GM12878 (cell line): Measurements from ENCODE around the gene TRAPPC2. TPM values are rescaled to one million over a fixed set of nuclear protein-coding genes. Genes with fewer than 3 reads are reported as not detected.
A peak's percentile ranks its signal among the peaks of the same experiment; 100 is the strongest.

Source experiments
- ATAC-seq: fragments of 200-7000 bp; cut with Tn5 transposase; 3 replicates; pipeline ENCODE4 v1.9.1; 2020; ENCODE audit warnings: mild to moderate bottlenecking, moderate library complexity
- BruUV-seq: library from RNA; stranded (reverse); fragments of 400-500 nt; replicated peaks from 2 replicates; lab custom pipeline; 2021; lab: Mats Ljungman, UMichigan
- CTCF ChIA-PET: fragments of 300-600 bp; sonication (Branson Sonifier 250); formaldehyde crosslinking; extraction: SDS; loops from one replicate; lab custom pipeline; 2021; ENCODE audit warnings: inconsistent platforms; lab: Yijun Ruan, JAX
- POLR2A ChIA-PET: fragments of 350-600 bp; formaldehyde crosslinking; extraction: SDS; loops from one replicate; lab custom pipeline; 2021; ENCODE audit warnings: inconsistent platforms; lab: Charles Lee
- RAD21 ChIA-PET: fragments of 300-600 bp; sonication (Branson Sonifier 250); formaldehyde crosslinking; loops from one replicate; lab custom pipeline; 2023; ENCODE audit warnings: antibody characterized with exemption; ENCODE audit not compliant: unreplicated experiment; lab: Charles Lee
- SMC1A ChIA-PET: fragments of 300-600 bp; sonication (Branson Sonifier 250); formaldehyde crosslinking; loops from one replicate; lab custom pipeline; 2023; ENCODE audit not compliant: unreplicated experiment, uncharacterized antibody; lab: Charles Lee
- DNase-seq: peaks from one replicate; pipeline ENCODE4 v3.0.0-alpha.2; 2011; ENCODE audit warnings: low read depth, low spot score
- FAIRE-seq: peaks from 3 replicates; lab custom pipeline; 2011; peaks lifted over from hg19 to GRCh38; lab: Jason Lieb, UNC
- H2AFZ ChIP-seq: 2 replicates; pipeline ENCODE4 v1.6.0; 2011; ENCODE audit warnings: low read depth, low read length, control low read depth; ENCODE audit not compliant: control insufficient read depth
- H3K27ac ChIP-seq: 2 replicates; pipeline ENCODE4 v1.5.1; 2011; ENCODE audit warnings: control low read depth; ENCODE audit not compliant: control insufficient read depth, insufficient read depth
- H3K27me3 ChIP-seq, 2 experiments: replicated peaks in 1 of 2; 2 replicates each; pipeline versions ENCODE4 v1.6.0 to v1.6.1; 2011; ENCODE audit warnings: low read length in 1 of 2; ENCODE audit not compliant: control insufficient read depth in 2 of 2, insufficient read depth in 2 of 2
- H3K36me3 ChIP-seq, 2 experiments: 2 replicates each; pipeline ENCODE4 v1.5.1; 2011; ENCODE audit warnings: low read length in 1 of 2; ENCODE audit not compliant: control insufficient read depth in 2 of 2, insufficient read depth in 2 of 2
- H3K4me1 ChIP-seq: 2 replicates; pipeline ENCODE4 v1.6.1; 2011; ENCODE audit warnings: mild to moderate bottlenecking, low read length, moderate library complexity, mixed read lengths; ENCODE audit not compliant: control insufficient read depth, insufficient read depth
- H3K4me2 ChIP-seq: 2 replicates; pipeline ENCODE4 v1.6.0; 2011; ENCODE audit warnings: control low read depth; ENCODE audit not compliant: control insufficient read depth, insufficient read depth
- H3K4me3 ChIP-seq: fragments of 200-600 bp; sonication (generic); 2 replicates; pipeline ENCODE4 v1.5.1; 2016
- H3K79me2 ChIP-seq: 2 replicates; pipeline ENCODE4 v1.6.0; 2011; ENCODE audit warnings: low read length; ENCODE audit not compliant: control insufficient read depth, insufficient read depth
- H3K9ac ChIP-seq: 2 replicates; pipeline ENCODE4 v1.8.0; 2011; ENCODE audit warnings: low read length, control low read depth, mixed read lengths; ENCODE audit not compliant: control insufficient read depth, insufficient read depth
- H3K9me3 ChIP-seq: replicated peaks from 3 replicates; pipeline ENCODE4 v1.5.1; 2011; ENCODE audit warnings: mild to moderate bottlenecking, low read length; ENCODE audit not compliant: control insufficient read depth, insufficient read depth
- H4K20me1 ChIP-seq: 2 replicates; pipeline ENCODE4 v1.6.0; 2011; ENCODE audit not compliant: control insufficient read depth, insufficient read depth
- EED ChIP-seq: sonication (generic); IDR thresholded peaks from 2 replicates; pipeline ENCODE4 v1.6.1; 2016; ENCODE audit warnings: antibody characterized with exemption, low read depth
- HCFC1 ChIP-seq: fragments of 150-350 bp; IDR thresholded peaks from 2 replicates; pipeline ENCODE4 v1.6.1; 2014; ENCODE audit warnings: low read length
- SMAD5 ChIP-seq: IDR thresholded peaks from 2 replicates; pipeline ENCODE4 v1.6.1; 2016; ENCODE audit warnings: antibody characterized with exemption, low read depth
- SMARCA5 ChIP-seq: fragments of 450-650 bp; IDR thresholded peaks from 2 replicates; pipeline ENCODE4 v1.6.1; 2017; ENCODE audit warnings: mild to moderate bottlenecking
- SPI1 ChIP-seq: IDR thresholded peaks from 2 replicates; pipeline ENCODE4 v1.6.1; 2011; ENCODE audit warnings: low read depth, mild to moderate bottlenecking, low read length, moderate library complexity, borderline replicate concordance; ENCODE audit not compliant: insufficient read depth
- TAF1 ChIP-seq: IDR thresholded peaks from 2 replicates; pipeline ENCODE4 v1.6.1; 2011; ENCODE audit warnings: mild to moderate bottlenecking, low read depth, low read length, borderline replicate concordance
- WGBS: methylation state at CpG from one replicate; pipeline ENCODE4 v1.1.6; 2016; ENCODE audit warnings: low lambda C conversion rate; ENCODE audit not compliant: insufficient replicate concordance, insufficient coverage; ENCODE audit errors: missing lambda C conversion rate; 5-methylcytosine and 5-hydroxymethylcytosine counted together
- in situ Hi-C: fragments of 300-500 bp; cut with MboI; formaldehyde crosslinking; loops from 9 replicates; pipeline ENCODE4 v1.14.3; 2018; ENCODE audit warnings: mixed read lengths
- intact Hi-C: fragments of 100-400 bp; cut with micrococcal nuclease; formaldehyde crosslinking; loops from one replicate; pipeline ENCODE4 v1.14.2; 2022; ENCODE audit not compliant: unreplicated experiment
- polyA plus RNA-seq, 11 experiments: library from polyadenylated mRNA; depleted of rRNA in 4 of 11; unstranded in 6 of 11; stranded (reverse) in 5 of 11; fragments of >200 nt; fragmentation: Nextera tagmentation in 4 of 11; fragmentation: Illumina TruSeq in 1 of 11; extraction: Ambion mirVana in 4 of 11; extraction: Trizol in 1 of 11; gene quantifications; 1 replicate in 1 of 11; 2 replicates in 10 of 11; pipeline versions ENCODE4 v1.2.1 to v1.2.3, GENCODE V29; 2011 to 2016; ENCODE audit warnings: inconsistent platforms in 2 of 11, missing spikeins in 2 of 11, low read depth in 1 of 11
- total RNA-seq, 4 experiments: library from RNA; depleted of rRNA in 3 of 4; stranded (reverse); fragments of >200 nt in 3 of 4; fragmentation: Illumina TruSeq in 1 of 4; extraction: Trizol in 1 of 4; gene quantifications; 2 replicates each; pipeline versions ENCODE4 v1.2.1 to v1.2.3, GENCODE V29; 2013 to 2021

Gene TRAPPC2
- total and polyA plus RNA-seq, 10 of the 15 experiments (the other 5 are each of a cell fraction or from before 2014, with no cell fraction given) = 12.4 to 28.4 (median 21.3) TPM

GRCh38 chrX:13685126-13685763, 49.2 kb downstream of the TRAPPC2 start (continued):
- TF ChIP-seq EED (no peak), SPI1 (peak; percentile 69; the same call in 1 of the 2 replicates)

- POLR2A ChIA-PET = interaction anchor here (0.8 to 5.1 kb wide), 5 partner anchors 11 to 22 kb away, joined by 3 to 45 read pairs (median 5); no protein-coding TSS in a partner anchor
- in situ Hi-C loops = no loop called here
- CTCF ChIA-PET = interaction anchor here (0.8 to 1.9 kb wide), 3 partner anchors 10 to 22 kb away, joined by 4 to 6 read pairs (median 5); no protein-coding TSS in a partner anchor
- Histone ChIP-seq H3K4me1 (peaks cover 7% of the 10 kb centered on the region; the same call in 1 of the 2 replicates), H3K9ac (no peak overlapping the region), H2AFZ (no peak overlapping the region)
- no TSS peak for BruUV-seq
- TF ChIP-seq SMAD5 = no peak
- no peak for TF ChIP-seq SPI1
- no peak for TF ChIP-seq HCFC1
- no peak for TF ChIP-seq SMARCA5
- TF ChIP-seq TAF1 = no peak
- TF ChIP-seq, all 136 proteins: peak for 0
- no peak overlapping the region for H3K4me3 ChIP-seq
- peaks cover 9% of the 10 kb centered on the region for H3K79me2 ChIP-seq
- FAIRE-seq (no peak), ATAC-seq (no peak), DNase-seq (no peak)
- no peaks in the 10 kb centered on the region for H3K36me3 ChIP-seq
- H3K9me3 ChIP-seq = no peaks in the 10 kb centered on the region; the same call in 2 of the 3 replicates
- no peaks in the 10 kb centered on the region for H3K27me3 ChIP-seq
- H3K27ac ChIP-seq = no peak overlapping the region
- WGBS = 77% methylated on average over 4 of the region's 4 CpGs
- intact Hi-C loops = no loop called here
- H3K4me2 ChIP-seq = no peak overlapping the region
- ChIA-PET SMC1A (interaction anchor here (0.6 to 6.4 kb wide), 9 partner anchors 9 to 209 kb away, joined by 3 to 79 read pairs (median 5); no protein-coding TSS in a partner anchor), RAD21 (interaction anchor here (0.8 to 5.9 kb wide), 8 partner anchors 8 to 50 kb away, joined by 3 to 42 read pairs (median 4); partner anchors contain the start of genes OFD1 and TRAPPC2)
- H4K20me1 ChIP-seq = no peaks in the 10 kb centered on the region
These were observed 50.1 kb downstream of the TRAPPC2 start for GRCh38 chrX:13684361-13684760.
